ENCODE results near the gene GLYATL1.

DNA sequence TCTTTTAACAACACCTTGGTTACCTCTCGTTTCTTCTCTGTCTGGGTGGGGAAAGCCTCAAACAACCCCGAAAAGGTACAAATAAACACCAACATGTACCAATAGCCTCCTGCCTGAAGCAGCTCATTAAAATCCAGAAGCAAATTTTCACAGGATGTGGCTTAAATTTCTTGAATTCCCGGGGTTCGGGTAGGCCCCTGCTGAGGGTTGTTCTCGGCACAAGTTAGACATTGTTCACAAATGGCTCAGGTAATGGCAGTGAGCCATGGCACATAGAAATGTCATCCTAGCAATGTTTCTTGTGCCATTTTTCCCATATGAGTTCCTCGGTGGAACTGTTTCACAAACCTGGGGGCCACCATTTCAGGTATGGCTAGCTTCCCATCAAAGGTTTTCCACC is 19.7 kb upstream of the GLYATL1 start:
- TF ChIP-seq, protein P1, sequence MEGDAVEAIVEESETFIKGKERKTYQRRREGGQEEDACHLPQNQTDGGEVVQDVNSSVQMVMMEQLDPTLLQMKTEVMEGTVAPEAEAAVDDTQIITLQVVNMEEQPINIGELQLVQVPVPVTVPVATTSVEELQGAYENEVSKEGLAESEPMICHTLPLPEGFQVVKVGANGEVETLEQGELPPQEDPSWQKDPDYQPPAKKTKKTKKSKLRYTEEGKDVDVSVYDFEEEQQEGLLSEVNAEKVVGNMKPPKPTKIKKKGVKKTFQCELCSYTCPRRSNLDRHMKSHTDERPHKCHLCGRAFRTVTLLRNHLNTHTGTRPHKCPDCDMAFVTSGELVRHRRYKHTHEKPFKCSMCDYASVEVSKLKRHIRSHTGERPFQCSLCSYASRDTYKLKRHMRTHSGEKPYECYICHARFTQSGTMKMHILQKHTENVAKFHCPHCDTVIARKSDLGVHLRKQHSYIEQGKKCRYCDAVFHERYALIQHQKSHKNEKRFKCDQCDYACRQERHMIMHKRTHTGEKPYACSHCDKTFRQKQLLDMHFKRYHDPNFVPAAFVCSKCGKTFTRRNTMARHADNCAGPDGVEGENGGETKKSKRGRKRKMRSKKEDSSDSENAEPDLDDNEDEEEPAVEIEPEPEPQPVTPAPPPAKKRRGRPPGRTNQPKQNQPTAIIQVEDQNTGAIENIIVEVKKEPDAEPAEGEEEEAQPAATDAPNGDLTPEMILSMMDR (conservative IDR thresholded peaks at IDR 0.05; ENCODE audit: low read length): no peak
- no peak for TF ChIP-seq EZH2phosphoT487 (IDR thresholded peaks at IDR 0.05; ENCODE audit: borderline replicate concordance)

Measured in Loucy (cell line).